HG03571 (cell line): ENCODE measurements around the gene MRPL34.
A peak's percentile ranks its signal among the peaks of the same experiment; 100 is the strongest.

Source experiments
- ATAC-seq: cut with Tn5 transposase; IDR thresholded peaks from one replicate; pipeline ENCODE4 v1.9.1; 2021; ENCODE audit not compliant: unreplicated experiment

MRPL34 gene

GRCh38 chr19:17309198-17309964 is 3.7 kb downstream of the MRPL34 start, which contains the start of gene DDA1:
DDA1 (plus strand) TSS chr19:17309563; CDS start chr19:17309655, 92 bp downstream.
- ATAC-seq: peak; percentile 48

- no peak for ATAC-seq
Measured at GRCh38 chr19:17309965-17310461, 4.3 kb downstream of the MRPL34 start.

GRCh38 chr19:17311455-17312188 is 6.0 kb downstream of the MRPL34 start:
- no peak for ATAC-seq

GRCh38 chr19:17312189-17313113 is 6.8 kb downstream of the MRPL34 start:
- no peak for ATAC-seq

GRCh38 chr19:17314007-17314593 is 8.4 kb downstream of the MRPL34 start:
- no peak for ATAC-seq

GRCh38 chr19:17318966-17319365 is 13.3 kb downstream of the MRPL34 start:
- no peak for ATAC-seq

- no peak for ATAC-seq
Measured at GRCh38 chr19:17319473-17320238, 14.0 kb downstream of the MRPL34 start.

- no peak for ATAC-seq
Measured at GRCh38 chr19:17320435-17320834, 14.8 kb downstream of the MRPL34 start.

GRCh38 chr19:17321655-17322489 is 16.2 kb downstream of the MRPL34 start:
- no peak for ATAC-seq

GRCh38 chr19:17322854-17323253 is 17.2 kb downstream of the MRPL34 start:
- no peak for ATAC-seq

- no peak for ATAC-seq
Measured at GRCh38 chr19:17323300-17323963, 17.8 kb downstream of the MRPL34 start.

GRCh38 chr19:17323964-17324332 is 18.3 kb downstream of the MRPL34 start:
- ATAC-seq: no peak

GRCh38 chr19:17324357-17325114 is 18.9 kb downstream of the MRPL34 start:
- ATAC-seq: no peak

GRCh38 chr19:17325133-17325532 is 19.5 kb downstream of the MRPL34 start:
- ATAC-seq: no peak

- no peak for ATAC-seq
Measured at GRCh38 chr19:17325881-17326594, 20.4 kb downstream of the MRPL34 start.

- no peak for ATAC-seq
Measured at GRCh38 chr19:17326595-17326966, 20.9 kb downstream of the MRPL34 start.

GRCh38 chr19:17327068-17327653 is 21.5 kb downstream of the MRPL34 start:
- no peak for ATAC-seq
